Tibial nerve (tissue), 4 donors: ENCODE measurements around the gene C1QL2. TPM values are rescaled to one million over a fixed set of nuclear protein-coding genes. Genes with fewer than 3 reads are reported as not detected.

ENCODE experiments used
- DNase-seq, 2 donors: peaks; one replicate each; pipeline ENCODE4 v3.0.0-alpha.2; 2019; ENCODE audit warnings: low spot score in 2 of 2
- H3K27ac ChIP-seq, 4 donors: fragments of 200-600 bp; sonication (generic) in 3 of 4; one replicate each; pipeline ENCODE4 v1.5.1; 2017 to 2019; ENCODE audit warnings: mild to moderate bottlenecking in 1 of 4
- H3K27me3 ChIP-seq, 2 donors: fragments of 200-600 bp; sonication (generic) in 1 of 2; one replicate each; pipeline versions ENCODE4 v1.5.1 to v1.6.0; 2017 to 2019
- H3K36me3 ChIP-seq, 3 donors: fragments of 200-600 bp; sonication (generic); one replicate each; pipeline ENCODE4 v1.5.1; 2018 to 2019
- H3K4me1 ChIP-seq, 4 donors: fragments of 200-600 bp; sonication (generic) in 3 of 4; one replicate each; pipeline ENCODE4 v1.5.1; 2017 to 2019
- H3K4me3 ChIP-seq, 4 donors: fragments of 200-600 bp; sonication (generic) in 3 of 4; one replicate each; pipeline ENCODE4 v1.5.1; 2017 to 2019; ENCODE audit warnings: mild to moderate bottlenecking in 1 of 4, moderate library complexity in 1 of 4
- H3K9me3 ChIP-seq, 4 donors: fragments of 200-600 bp; sonication (generic) in 3 of 4; one replicate each; pipeline ENCODE4 v1.5.1; 2017 to 2019
- EP300 ChIP-seq, 2 donors: sonication (generic); formaldehyde crosslinking; IDR thresholded peaks; one replicate each; pipeline ENCODE4 v1.6.1; 2017; ENCODE audit warnings: antibody characterized with exemption in 2 of 2, mild to moderate bottlenecking in 1 of 2
- POLR2A ChIP-seq, 2 donors: fragments of 450-650 bp; IDR thresholded peaks; one replicate each; pipeline ENCODE4 v1.6.1; 2017; ENCODE audit warnings: antibody characterized with exemption in 2 of 2, mild to moderate bottlenecking in 2 of 2, moderate library complexity in 2 of 2
- WGBS, 2 donors: methylation state at CpG; one replicate each; pipeline ENCODE4 v1.1.5; 2018; 5-methylcytosine and 5-hydroxymethylcytosine counted together
- total RNA-seq, 4 donors: library from RNA; depleted of rRNA; stranded (reverse); fragments of >200 nt; gene quantifications; one replicate each; pipeline ENCODE4 v1.1.0, GENCODE V29; 2016
- TF ChIP-seq, protein P1 (sequence below), 5 experiments: fragments of 200-600 bp in 3 of 5; fragments of 450-650 bp in 2 of 5; sonication (generic) in 3 of 5; IDR thresholded peaks; one replicate each; pipeline ENCODE4 v1.5.1; 2016 to 2019; ENCODE audit warnings: antibody characterized with exemption in 5 of 5, mild to moderate bottlenecking in 3 of 5, moderate library complexity in 2 of 5

Gene C1QL2
- not detected for total RNA-seq

DNA sequence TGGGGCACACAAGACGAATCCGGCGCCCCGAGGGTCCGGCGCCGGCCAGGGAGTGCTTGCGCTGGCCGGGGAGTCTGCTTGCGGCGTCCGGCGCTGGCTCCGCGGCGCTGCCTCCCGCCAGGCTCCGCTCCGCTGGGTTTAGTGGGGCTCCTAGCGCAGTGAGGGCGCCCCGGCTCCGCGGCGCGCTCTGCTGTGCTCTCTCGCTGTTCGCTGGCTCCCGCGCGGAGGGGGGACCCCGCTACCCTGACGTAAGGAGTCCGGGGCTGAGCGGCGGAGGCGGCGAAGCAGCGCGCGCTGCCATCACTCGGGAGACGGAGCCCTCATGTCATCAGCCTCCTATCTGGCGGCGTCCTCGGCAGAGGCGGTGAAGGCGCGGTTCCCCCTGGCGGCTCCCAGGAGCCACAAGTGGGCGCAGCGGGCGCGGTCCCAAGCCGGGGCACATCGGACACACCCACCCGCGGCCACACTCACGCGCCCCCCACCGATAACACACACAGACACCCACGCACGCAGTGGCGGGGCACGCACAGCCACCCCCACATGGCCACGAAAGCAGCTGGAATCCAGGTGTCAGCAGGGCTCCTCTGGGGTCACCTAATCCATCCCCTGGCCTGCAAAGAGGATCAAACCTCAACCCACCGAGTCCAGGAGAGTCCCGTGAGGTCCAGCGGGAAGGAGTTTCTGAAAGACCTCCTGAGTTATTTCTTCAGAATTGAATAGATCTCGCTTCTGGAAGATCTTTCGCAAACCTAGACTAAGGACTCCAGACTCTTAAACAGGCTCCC, at the start of gene C1QL2:
Gene C1QL2 (minus strand): TSS at position 189 of the 785 bp plus-strand sequence. CDS start 482 bp downstream, outside the sequence.
- Histone ChIP-seq H3K4me1 (peaks cover 0 to 36% (median 0%) of the 10 kb centered on the region in 4 donors), H3K27me3 (peaks cover 0 to 61% of the 10 kb centered on the region in 2 donors), H3K27ac (no peak within 1 kb of the TSS), H3K9me3 (no peaks in the 10 kb centered on the region), H3K36me3 (no peaks in the 10 kb centered on the region), H3K4me3 (peak within 1 kb of the TSS in 1 of 4 donors; percentile 1)
- DNase-seq = no peak
- TF ChIP-seq EP300 (IDR thresholded peaks at IDR 0.05) (no peak), POLR2A (IDR thresholded peaks at IDR 0.05) (no peak)
- WGBS, 2 donors = 5 to 9% methylated on average over 21 to 23 of the region's 71 CpGs

DNA sequence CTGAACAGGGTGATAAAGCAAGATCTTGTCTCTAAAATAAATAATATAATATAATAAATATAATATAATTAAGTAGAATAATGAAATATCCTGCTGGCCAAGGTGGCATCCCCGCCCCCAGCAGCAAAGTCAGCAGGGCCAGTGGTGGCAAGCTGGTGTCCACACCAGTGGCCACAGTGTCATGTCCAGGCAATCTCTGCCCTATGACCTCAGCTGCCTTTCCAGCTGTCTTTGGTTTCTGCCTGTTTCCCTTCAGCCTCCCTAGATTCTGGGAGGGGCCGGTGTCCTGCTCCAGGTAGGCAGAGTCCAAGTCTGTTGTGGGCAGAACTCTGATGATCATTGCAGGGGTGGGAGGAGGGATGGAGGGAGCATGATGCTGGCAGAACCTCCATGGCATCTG, 48.9 kb upstream of the C1QL2 start:
- no peak overlapping the region for H3K4me3 ChIP-seq
- no peaks in the 10 kb centered on the region for H3K4me1 ChIP-seq
- TF ChIP-seq, protein P1, sequence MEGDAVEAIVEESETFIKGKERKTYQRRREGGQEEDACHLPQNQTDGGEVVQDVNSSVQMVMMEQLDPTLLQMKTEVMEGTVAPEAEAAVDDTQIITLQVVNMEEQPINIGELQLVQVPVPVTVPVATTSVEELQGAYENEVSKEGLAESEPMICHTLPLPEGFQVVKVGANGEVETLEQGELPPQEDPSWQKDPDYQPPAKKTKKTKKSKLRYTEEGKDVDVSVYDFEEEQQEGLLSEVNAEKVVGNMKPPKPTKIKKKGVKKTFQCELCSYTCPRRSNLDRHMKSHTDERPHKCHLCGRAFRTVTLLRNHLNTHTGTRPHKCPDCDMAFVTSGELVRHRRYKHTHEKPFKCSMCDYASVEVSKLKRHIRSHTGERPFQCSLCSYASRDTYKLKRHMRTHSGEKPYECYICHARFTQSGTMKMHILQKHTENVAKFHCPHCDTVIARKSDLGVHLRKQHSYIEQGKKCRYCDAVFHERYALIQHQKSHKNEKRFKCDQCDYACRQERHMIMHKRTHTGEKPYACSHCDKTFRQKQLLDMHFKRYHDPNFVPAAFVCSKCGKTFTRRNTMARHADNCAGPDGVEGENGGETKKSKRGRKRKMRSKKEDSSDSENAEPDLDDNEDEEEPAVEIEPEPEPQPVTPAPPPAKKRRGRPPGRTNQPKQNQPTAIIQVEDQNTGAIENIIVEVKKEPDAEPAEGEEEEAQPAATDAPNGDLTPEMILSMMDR (IDR thresholded peaks at IDR 0.05) = no peak
- TF ChIP-seq POLR2A (IDR thresholded peaks at IDR 0.05) (no peak), EP300 (IDR thresholded peaks at IDR 0.05) (no peak)
- WGBS, 2 donors = 67 to 82% methylated on average over 1 to 2 of the region's 2 CpGs
- no peaks in the 10 kb centered on the region for H3K36me3 ChIP-seq
- H3K9me3 ChIP-seq = no peaks in the 10 kb centered on the region
- no peak overlapping the region for H3K27ac ChIP-seq
- H3K27me3 ChIP-seq = no peaks in the 10 kb centered on the region
- no peak for DNase-seq

DNA sequence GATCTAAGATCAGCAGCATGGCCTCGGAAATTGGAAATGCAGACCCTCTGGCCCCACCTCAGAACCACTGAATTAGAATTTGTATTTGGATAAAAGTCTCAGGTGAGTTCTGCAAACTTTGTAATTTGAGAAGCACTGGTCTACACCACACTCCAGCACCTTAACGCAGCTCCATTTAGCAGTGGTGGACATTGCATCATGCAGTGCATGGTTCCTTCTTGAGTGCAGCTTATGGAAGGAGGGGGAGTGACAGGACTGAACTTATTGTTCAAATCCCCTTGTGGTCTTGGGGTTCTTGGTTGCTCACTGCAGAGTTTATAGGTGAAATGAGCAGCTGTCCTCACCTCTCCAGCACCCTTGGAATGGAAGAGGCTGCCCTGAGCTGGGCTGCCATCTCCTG, 47.6 kb upstream of the C1QL2 start:
- Histone ChIP-seq H3K9me3 (no peaks in the 10 kb centered on the region), H3K27ac (no peak overlapping the region), H3K27me3 (no peaks in the 10 kb centered on the region), H3K4me3 (no peak overlapping the region), H3K36me3 (no peaks in the 10 kb centered on the region), H3K4me1 (no peaks in the 10 kb centered on the region)
- no peak for DNase-seq
- 83% methylated on average over 2 of the region's 2 CpGs for WGBS, 2 donors
- TF ChIP-seq POLR2A (IDR thresholded peaks at IDR 0.05) (no peak), EP300 (IDR thresholded peaks at IDR 0.05) (no peak)
- TF ChIP-seq, protein P1 (IDR thresholded peaks at IDR 0.05) = no peak

DNA sequence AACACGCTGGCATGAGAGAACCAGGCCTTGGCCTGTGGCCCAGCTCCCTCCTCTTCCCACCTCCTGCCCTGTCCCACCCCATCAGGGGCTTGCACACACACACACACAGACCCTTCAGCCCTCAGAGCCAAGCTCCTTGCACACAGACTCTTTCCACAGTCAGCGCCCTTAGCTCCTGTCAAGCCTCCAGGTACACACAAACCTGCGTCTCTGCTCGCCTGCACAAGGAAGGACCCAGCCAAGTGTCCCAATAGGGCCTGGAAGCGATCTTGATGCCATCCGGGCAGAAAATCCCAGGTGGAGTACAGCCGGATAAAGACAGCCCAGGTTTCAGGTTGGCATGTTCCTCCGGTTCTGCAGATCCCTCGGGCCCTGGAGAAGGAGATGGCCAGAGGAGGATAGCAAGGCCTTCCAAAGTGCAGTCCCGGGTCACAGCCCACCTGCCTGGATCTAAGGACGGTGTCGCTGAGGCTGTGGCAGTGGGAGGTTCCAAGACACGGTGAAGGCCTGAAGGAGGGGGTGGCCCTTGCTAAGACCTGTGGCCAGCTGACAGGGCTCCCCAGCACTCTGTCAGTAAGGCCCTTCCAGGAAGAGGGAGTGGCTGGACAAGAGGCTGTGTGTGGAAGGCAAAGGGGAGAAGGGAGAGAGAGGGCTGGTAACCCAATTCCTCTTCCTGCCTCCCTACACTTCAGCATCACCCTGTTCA, 46.6 kb upstream of the C1QL2 start:
- Histone ChIP-seq H3K36me3 (no peaks in the 10 kb centered on the region), H3K4me1 (no peaks in the 10 kb centered on the region), H3K27me3 (no peaks in the 10 kb centered on the region), H3K27ac (no peak overlapping the region), H3K9me3 (no peaks in the 10 kb centered on the region), H3K4me3 (no peak overlapping the region)
- DNase-seq = no peak
- TF ChIP-seq EP300 (IDR thresholded peaks at IDR 0.05) (no peak), POLR2A (IDR thresholded peaks at IDR 0.05) (no peak)
- TF ChIP-seq, protein P1 (IDR thresholded peaks at IDR 0.05) = no peak
- WGBS, 2 donors = 68 to 75% methylated on average over 7 to 12 of the region's 13 CpGs

DNA sequence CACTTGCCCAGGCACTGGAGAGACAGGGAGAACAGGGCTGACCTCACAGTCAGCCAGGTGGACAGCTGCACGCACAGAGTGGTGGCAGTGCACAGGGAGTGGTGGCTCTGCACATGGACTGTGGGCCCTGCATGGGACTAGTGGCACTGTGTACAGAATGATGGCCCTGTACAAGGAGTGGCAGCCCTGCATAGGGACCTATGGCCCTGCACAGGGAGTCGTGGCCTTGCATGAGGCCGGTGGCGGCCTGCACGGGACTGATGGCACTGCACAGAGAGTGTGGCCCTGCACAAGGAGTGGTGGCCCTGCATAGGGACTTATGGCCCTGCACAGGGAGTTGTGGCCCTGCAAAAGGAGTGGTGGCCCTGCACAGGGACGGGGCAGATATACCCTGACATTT, 46.0 kb upstream of the C1QL2 start:
- Histone ChIP-seq H3K9me3 (no peaks in the 10 kb centered on the region), H3K4me1 (no peaks in the 10 kb centered on the region), H3K4me3 (no peak overlapping the region), H3K27me3 (no peaks in the 10 kb centered on the region), H3K27ac (no peak overlapping the region), H3K36me3 (no peaks in the 10 kb centered on the region)
- 74 to 85% methylated on average over 6 of the region's 6 CpGs for WGBS, 2 donors
- DNase-seq = no peak
- TF ChIP-seq EP300 (IDR thresholded peaks at IDR 0.05) = no peak
- TF ChIP-seq POLR2A (IDR thresholded peaks at IDR 0.05) = no peak
- TF ChIP-seq, protein P1 (IDR thresholded peaks at IDR 0.05) = no peak
